Thoracic aorta (tissue), 2 donors: Measurements from ENCODE around the gene CACNA2D4. TPM values are rescaled to one million over a fixed set of nuclear protein-coding genes. Genes with fewer than 3 reads are reported as not detected.

ENCODE experiments used
- ATAC-seq: fragments of 150-250 bp; one replicate; pipeline ENCODE4 v1.8.0; 2017; ENCODE audit warnings: low read depth; ENCODE audit not compliant: insufficient number of reproducible peaks, low FRiP score
- DNase-seq: peaks from one replicate; pipeline ENCODE4 v3.0.0-alpha.2; 2020; ENCODE audit warnings: low spot score
- H3K27ac ChIP-seq, 2 donors: fragments of 200-600 bp; sonication (generic); 1 replicate in 1 of 2; 2 replicates in 1 of 2; pipeline ENCODE4 v1.5.1; 2016; ENCODE audit warnings: mild to moderate bottlenecking in 2 of 2, moderate library complexity in 2 of 2
- H3K27me3 ChIP-seq: fragments of 200-600 bp; sonication (generic); replicated peaks from 2 replicates; pipeline ENCODE4 v1.6.0; 2016; ENCODE audit warnings: mild to moderate bottlenecking; ENCODE audit not compliant: insufficient read depth
- H3K36me3 ChIP-seq: fragments of 200-600 bp; sonication (generic); one replicate; pipeline ENCODE4 v1.5.1; 2016
- H3K4me1 ChIP-seq, 2 donors: fragments of 200-600 bp; sonication (generic); 1 replicate in 1 of 2; 2 replicates in 1 of 2; pipeline versions ENCODE4 v1.5.1 to v1.6.0; 2016; ENCODE audit warnings: low read depth in 2 of 2, mild to moderate bottlenecking in 1 of 2; ENCODE audit not compliant: control insufficient read depth in 1 of 2
- H3K4me3 ChIP-seq: fragments of 200-600 bp; sonication (generic); 2 replicates; pipeline ENCODE4 v1.5.1; 2016; ENCODE audit warnings: mild to moderate bottlenecking
- H3K9me3 ChIP-seq: fragments of 200-600 bp; sonication (generic); 2 replicates; pipeline ENCODE4 v1.5.1; 2016
- CTCF ChIP-seq: fragments of 200-600 bp; sonication (generic); IDR thresholded peaks from one replicate; pipeline ENCODE4 v1.5.1; 2019; ENCODE audit warnings: antibody characterized with exemption
- total RNA-seq, 2 donors: library from RNA; depleted of rRNA; stranded (reverse); fragments of >200 nt; gene quantifications; one replicate each; pipeline versions ENCODE4 v1.1.0 to v1.2.3, GENCODE V29; 2016

CACNA2D4 gene
- total RNA-seq, 2 donors from 2014 or later: 8.7 to 12.3 TPM

- Histone ChIP-seq H3K9me3 (peaks cover 16% of the 10 kb centered on the region), H3K27ac (no peak overlapping the region), H3K36me3 (no peaks in the 10 kb centered on the region), H3K4me3 (peak overlapping the region; percentile 60), H3K4me1 (no peaks in the 10 kb centered on the region), H3K27me3 (no peaks in the 10 kb centered on the region)
- no peak for ATAC-seq
- no peak for TF ChIP-seq CTCF
- no peak for DNase-seq
Measured at GRCh38 chr12:1907652-1908611, 10.5 kb downstream of the CACNA2D4 start.

GRCh38 chr12:1906579-1906978 is 11.9 kb downstream of the CACNA2D4 start:
- H3K4me1 ChIP-seq: no peaks in the 10 kb centered on the region
- no peak for TF ChIP-seq CTCF
- no peaks in the 10 kb centered on the region for H3K27me3 ChIP-seq
- peaks cover 20% of the 10 kb centered on the region for H3K9me3 ChIP-seq
- DNase-seq (no peak), ATAC-seq (no peak)
- no peak overlapping the region for H3K27ac ChIP-seq
- H3K36me3 ChIP-seq: no peaks in the 10 kb centered on the region
- no peak overlapping the region for H3K4me3 ChIP-seq

- Histone ChIP-seq H3K27ac (no peak overlapping the region), H3K4me3 (no peak overlapping the region), H3K9me3 (peaks cover 20% of the 10 kb centered on the region), H3K36me3 (no peaks in the 10 kb centered on the region), H3K4me1 (no peaks in the 10 kb centered on the region), H3K27me3 (no peaks in the 10 kb centered on the region)
- TF ChIP-seq CTCF: no peak
- no peak for ATAC-seq
- DNase-seq: no peak
Measured at GRCh38 chr12:1904875-1905274, 13.6 kb downstream of the CACNA2D4 start.

GRCh38 chr12:1896964-1897363 is 21.5 kb downstream of the CACNA2D4 start:
- Histone ChIP-seq H3K27me3 (no peaks in the 10 kb centered on the region), H3K36me3 (no peaks in the 10 kb centered on the region), H3K4me3 (no peak overlapping the region), H3K4me1 (no peaks in the 10 kb centered on the region), H3K9me3 (peaks cover 3% of the 10 kb centered on the region), H3K27ac (no peak overlapping the region)
- no peak for DNase-seq
- no peak for ATAC-seq
- no peak for TF ChIP-seq CTCF

GRCh38 chr12:1890810-1891209 is 27.6 kb downstream of the CACNA2D4 start:
- no peak for DNase-seq
- Histone ChIP-seq H3K4me3 (no peak overlapping the region), H3K4me1 (no peaks in the 10 kb centered on the region), H3K27me3 (no peaks in the 10 kb centered on the region), H3K9me3 (peaks cover 13% of the 10 kb centered on the region), H3K36me3 (no peaks in the 10 kb centered on the region), H3K27ac (no peak overlapping the region)
- no peak for ATAC-seq
- TF ChIP-seq CTCF: no peak
